Measurements from ENCODE around the gene HS1BP3. TPM values are rescaled to one million over a fixed set of nuclear protein-coding genes. Genes with fewer than 3 reads are reported as not detected.

HS1BP3 gene
- total and polyA plus RNA-seq, 2 of the 13 experiments (the other 11 are each of a cell fraction or from before 2014, with no cell fraction given): 15.2 to 22.0 TPM

DNA sequence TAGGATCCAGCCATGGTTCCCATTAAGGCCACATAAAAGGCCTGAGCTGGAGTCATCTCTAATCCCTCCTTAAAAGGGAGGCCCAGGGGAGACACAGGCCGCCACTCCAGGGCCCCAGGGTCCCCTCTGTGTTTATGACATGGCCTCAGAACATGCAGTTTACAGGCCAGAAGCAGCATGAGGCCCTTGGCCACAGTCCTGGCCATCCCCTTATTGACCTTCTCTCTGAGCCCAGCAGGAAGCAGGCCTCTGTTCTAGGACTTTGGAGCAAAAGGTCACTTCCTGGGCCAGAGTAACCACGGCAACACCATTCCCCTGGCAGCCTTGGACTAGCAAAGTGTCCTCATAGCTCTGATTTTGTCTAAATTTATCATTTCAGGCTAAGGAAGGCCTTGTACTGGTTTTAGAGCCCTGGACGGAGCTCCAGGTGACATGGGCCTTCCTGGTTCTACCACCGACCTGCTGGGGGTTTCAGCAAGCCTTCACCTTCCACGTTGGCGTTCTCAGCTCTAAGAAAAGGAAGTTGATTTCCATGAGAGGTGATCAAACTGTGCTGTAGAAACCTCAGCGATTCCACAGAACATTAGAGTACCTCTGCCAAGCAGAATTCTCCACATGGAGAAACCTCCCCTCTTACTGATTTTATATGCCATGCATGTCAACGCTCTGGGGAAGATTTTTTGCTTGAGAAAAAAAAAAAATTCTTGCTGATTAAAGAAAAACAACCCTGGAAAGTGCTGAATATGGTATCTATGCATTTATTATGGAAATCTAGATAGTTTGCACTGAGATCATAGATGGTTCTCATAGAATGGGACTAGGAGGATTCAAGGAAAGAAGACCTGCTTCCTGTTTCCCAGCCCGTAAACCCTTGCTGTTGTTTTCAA lies 53.7 kb downstream of the HS1BP3 start (continued):
- TF ChIP-seq NR2F6 (IDR thresholded peaks at IDR 0.05) (peak; percentile 98), NR2F6 (CRISPR knock-in tag; IDR thresholded peaks at IDR 0.05) (peak; percentile 99), DMTF1 (CRISPR knock-in tag; IDR thresholded peaks at IDR 0.05) (0 out of 2 replicates have a peak, but pooled peaks have one; percentile 83), THAP11 (CRISPR knock-in tag; IDR thresholded peaks at IDR 0.05) (peak; percentile 88), ZFP90 (CRISPR knock-in tag; IDR thresholded peaks at IDR 0.05; ENCODE audit: borderline replicate concordance) (no peak), TBX2 (CRISPR knock-in tag; IDR thresholded peaks at IDR 0.05; ENCODE audit: borderline replicate concordance) (peak; percentile 93), ZNF431 (CRISPR knock-in tag; IDR thresholded peaks at IDR 0.05; ENCODE audit: borderline replicate concordance, low read depth) (peak; percentile 100), ZNF772 (CRISPR knock-in tag; IDR thresholded peaks at IDR 0.05) (peak; percentile 84), ZBTB38 (CRISPR knock-in tag; IDR thresholded peaks at IDR 0.05) (peak; percentile 98), MLX (CRISPR knock-in tag; IDR thresholded peaks at IDR 0.05) (peak; percentile 93), ZNF788 (CRISPR knock-in tag; IDR thresholded peaks at IDR 0.05; ENCODE audit: borderline replicate concordance) (peak; percentile 94), FUBP1 (CRISPR knock-in tag; IDR thresholded peaks at IDR 0.05; ENCODE audit: borderline replicate concordance) (no peak; the same call in 1 of the 2 replicates), ZNF232 (CRISPR knock-in tag; IDR thresholded peaks at IDR 0.05; ENCODE audit: borderline replicate concordance) (peak; percentile 36; the same call in 1 of the 2 replicates), TARDBP (CRISPR knock-in tag; IDR thresholded peaks at IDR 0.05) (peak; percentile 99), RCOR2 (CRISPR knock-in tag; IDR thresholded peaks at IDR 0.05) (peak; percentile 99), SNAI1 (CRISPR knock-in tag; IDR thresholded peaks at IDR 0.05; ENCODE audit: borderline replicate concordance) (0 out of 2 replicates have a peak, but pooled peaks have one; percentile 38), ZNF556 (CRISPR knock-in tag; IDR thresholded peaks at IDR 0.05; ENCODE audit: borderline replicate concordance) (peak; percentile 93), KLF9 (CRISPR knock-in tag; IDR thresholded peaks at IDR 0.05; ENCODE audit: low read depth) (peak; percentile 91)
- TF ChIP-seq, protein P1, sequence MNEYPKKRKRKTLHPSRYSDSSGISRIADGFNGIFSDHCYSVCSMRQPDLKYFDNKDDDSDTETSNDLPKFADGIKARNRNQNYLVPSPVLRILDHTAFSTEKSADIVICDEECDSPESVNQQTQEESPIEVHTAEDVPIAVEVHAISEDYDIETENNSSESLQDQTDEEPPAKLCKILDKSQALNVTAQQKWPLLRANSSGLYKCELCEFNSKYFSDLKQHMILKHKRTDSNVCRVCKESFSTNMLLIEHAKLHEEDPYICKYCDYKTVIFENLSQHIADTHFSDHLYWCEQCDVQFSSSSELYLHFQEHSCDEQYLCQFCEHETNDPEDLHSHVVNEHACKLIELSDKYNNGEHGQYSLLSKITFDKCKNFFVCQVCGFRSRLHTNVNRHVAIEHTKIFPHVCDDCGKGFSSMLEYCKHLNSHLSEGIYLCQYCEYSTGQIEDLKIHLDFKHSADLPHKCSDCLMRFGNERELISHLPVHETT (CRISPR knock-in tag; conservative IDR thresholded peaks at IDR 0.05): peak; percentile 79
- TF ChIP-seq, protein P2, sequence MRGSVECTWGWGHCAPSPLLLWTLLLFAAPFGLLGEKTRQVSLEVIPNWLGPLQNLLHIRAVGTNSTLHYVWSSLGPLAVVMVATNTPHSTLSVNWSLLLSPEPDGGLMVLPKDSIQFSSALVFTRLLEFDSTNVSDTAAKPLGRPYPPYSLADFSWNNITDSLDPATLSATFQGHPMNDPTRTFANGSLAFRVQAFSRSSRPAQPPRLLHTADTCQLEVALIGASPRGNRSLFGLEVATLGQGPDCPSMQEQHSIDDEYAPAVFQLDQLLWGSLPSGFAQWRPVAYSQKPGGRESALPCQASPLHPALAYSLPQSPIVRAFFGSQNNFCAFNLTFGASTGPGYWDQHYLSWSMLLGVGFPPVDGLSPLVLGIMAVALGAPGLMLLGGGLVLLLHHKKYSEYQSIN (CRISPR knock-in tag; IDR thresholded peaks at IDR 0.05; ENCODE audit: borderline replicate concordance): no peak

All from HepG2 (cell line).